ENCODE measurements around the gene C2orf69. TPM values are rescaled to one million over a fixed set of nuclear protein-coding genes. Genes with fewer than 3 reads are reported as not detected.

C2orf69 gene, protein sequence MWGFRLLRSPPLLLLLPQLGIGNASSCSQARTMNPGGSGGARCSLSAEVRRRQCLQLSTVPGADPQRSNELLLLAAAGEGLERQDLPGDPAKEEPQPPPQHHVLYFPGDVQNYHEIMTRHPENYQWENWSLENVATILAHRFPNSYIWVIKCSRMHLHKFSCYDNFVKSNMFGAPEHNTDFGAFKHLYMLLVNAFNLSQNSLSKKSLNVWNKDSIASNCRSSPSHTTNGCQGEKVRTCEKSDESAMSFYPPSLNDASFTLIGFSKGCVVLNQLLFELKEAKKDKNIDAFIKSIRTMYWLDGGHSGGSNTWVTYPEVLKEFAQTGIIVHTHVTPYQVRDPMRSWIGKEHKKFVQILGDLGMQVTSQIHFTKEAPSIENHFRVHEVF
- 19.7 TPM for total RNA-seq

DNA sequence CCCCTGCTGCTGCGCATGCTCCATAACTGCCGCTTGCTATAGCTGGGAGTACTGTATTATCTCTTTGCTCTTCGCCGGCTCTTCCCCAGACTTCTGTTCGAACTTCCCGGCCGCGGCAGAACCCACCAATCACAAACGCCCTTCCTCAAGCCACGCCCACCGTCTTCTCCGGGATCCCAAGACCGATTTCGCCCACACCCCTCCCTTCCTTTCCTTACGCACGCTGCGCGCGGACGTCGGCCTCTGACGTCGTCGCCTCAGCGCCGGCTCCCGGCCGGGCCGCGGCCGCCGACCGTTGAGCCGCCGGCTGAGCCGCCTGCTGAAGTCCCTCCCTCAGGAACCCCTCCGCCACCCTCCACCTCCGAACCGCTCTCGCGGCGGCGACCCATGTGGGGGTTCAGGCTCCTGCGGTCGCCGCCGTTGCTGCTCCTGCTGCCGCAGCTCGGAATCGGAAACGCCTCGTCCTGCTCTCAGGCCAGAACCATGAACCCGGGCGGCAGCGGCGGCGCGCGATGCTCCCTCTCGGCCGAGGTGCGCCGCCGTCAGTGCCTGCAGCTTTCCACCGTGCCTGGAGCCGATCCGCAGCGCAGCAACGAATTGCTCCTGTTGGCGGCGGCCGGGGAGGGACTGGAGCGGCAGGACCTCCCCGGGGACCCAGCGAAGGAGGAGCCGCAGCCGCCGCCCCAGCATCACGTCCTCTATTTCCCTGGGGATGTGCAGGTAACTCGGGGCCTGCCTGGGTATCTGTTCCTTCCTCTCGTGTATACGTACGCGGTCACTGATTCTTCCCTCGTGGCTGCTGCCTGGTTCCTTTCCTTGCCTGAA, at the start of gene C2orf69:
C2orf69 (plus strand) TSS at position 242 of the 825 bp plus-strand sequence; CDS start at position 388, 146 bp downstream.
- Histone ChIP-seq H3K27me3 (ENCODE audit: insufficient read depth, low read length) (no peaks in the 10 kb centered on the region), H3K4me3 (ENCODE audit: low read length) (peak within 1 kb of the TSS; percentile 94), H3K4me1 (ENCODE audit: insufficient read depth, low read length) (peaks cover 26% of the 10 kb centered on the region), H3K9me3 (ENCODE audit: low read depth, low read length) (no peaks in the 10 kb centered on the region)

DNA sequence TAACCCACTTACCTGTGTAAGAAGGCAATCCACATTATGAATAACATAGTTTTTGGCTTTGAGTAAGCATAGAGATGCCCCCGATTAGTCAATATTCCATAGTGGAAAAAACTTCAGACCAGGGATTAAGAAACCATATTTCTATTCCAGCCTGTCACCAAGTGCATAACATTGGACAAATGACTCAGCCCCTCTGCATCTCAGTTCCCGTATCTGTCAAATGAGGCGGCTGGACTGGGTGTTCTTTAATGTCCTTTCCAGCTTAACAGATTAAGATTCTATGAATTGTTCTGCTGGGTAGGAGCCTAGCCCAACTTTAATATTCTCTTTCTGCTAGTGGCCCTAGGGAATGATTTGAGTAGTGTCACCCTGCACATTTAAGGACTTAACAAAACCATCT, 48.3 kb upstream of the C2orf69 start:
- Histone ChIP-seq H3K27me3 (ENCODE audit: insufficient read depth, low read length) (peaks cover 3% of the 10 kb centered on the region), H3K4me1 (ENCODE audit: insufficient read depth, low read length) (no peaks in the 10 kb centered on the region), H3K4me3 (ENCODE audit: low read length) (no peak overlapping the region), H3K9me3 (ENCODE audit: low read depth, low read length) (no peaks in the 10 kb centered on the region)

DNA sequence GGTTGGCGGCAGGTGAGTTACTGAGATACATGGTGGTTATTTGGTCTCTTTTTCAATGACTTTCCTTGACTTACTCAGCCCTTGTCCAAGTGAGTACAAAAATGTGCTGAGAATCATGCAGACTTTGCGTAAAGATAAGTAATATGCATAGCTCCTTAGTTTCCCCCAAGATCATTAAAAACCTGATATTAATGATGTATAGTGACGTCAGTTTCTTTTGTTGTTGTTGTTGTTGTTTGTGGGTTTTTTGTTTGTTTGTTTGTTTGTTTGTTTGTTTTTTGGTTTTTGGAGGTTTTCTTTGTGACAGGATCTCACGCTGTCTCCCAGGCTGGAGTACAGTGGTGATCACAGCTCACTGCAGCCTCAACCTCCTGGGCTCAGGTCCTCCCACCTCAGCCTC, 45.2 kb upstream of the C2orf69 start:
- no peaks in the 10 kb centered on the region for H3K9me3 ChIP-seq (ENCODE audit: low read depth, low read length)
- no peak overlapping the region for H3K4me3 ChIP-seq (ENCODE audit: low read length)
- H3K27me3 ChIP-seq (ENCODE audit: insufficient read depth, low read length) = peaks cover 8% of the 10 kb centered on the region
- H3K4me1 ChIP-seq (ENCODE audit: insufficient read depth, low read length) = no peaks in the 10 kb centered on the region

GRCh38 chr2:199868431-199869226, 42.5 kb upstream of the C2orf69 start:
- H3K27me3 ChIP-seq (ENCODE audit: insufficient read depth, low read length) = peaks cover 12% of the 10 kb centered on the region
- no peaks in the 10 kb centered on the region for H3K4me1 ChIP-seq (ENCODE audit: insufficient read depth, low read length)
- no peak overlapping the region for H3K4me3 ChIP-seq (ENCODE audit: low read length)
- H3K9me3 ChIP-seq (ENCODE audit: low read depth, low read length) = no peaks in the 10 kb centered on the region

DNA sequence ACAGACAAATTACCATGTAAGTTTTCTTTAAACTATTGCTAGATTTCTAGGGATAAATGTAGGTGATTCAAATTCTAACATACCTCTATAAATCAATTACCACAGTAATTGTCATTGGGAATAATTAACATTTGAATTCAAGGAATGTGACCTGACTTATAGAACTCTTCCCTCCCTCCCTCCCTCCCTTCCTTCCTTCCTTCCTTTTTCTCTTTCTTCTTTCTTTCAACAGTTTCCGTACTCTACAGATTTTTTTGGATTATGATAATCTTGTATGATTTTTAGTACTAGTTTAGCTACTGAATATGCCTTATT, 41.9 kb upstream of the C2orf69 start:
- H3K4me1 ChIP-seq (ENCODE audit: insufficient read depth, low read length) = no peaks in the 10 kb centered on the region

DNA sequence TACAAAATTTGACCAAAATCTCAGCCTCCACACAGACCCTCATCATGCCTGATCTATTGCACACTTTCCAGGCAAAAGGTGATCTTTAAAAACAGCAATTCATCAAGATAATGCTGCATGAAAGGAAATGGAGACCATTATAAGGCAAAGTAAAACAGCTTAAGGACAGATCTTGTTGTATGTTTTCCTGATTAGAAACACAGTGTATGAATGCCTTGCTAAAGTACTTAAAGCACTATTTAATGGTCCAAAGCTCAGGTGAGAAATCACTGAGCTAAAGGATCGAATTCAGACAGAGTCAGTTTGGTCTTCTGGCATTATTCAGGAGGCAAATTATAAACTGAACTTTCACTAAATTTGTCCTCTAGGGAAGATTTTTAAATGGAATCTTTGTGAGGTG, 41.4 kb upstream of the C2orf69 start:
- Histone ChIP-seq H3K9me3 (ENCODE audit: low read depth, low read length) (no peaks in the 10 kb centered on the region), H3K4me1 (ENCODE audit: insufficient read depth, low read length) (no peaks in the 10 kb centered on the region), H3K27me3 (ENCODE audit: insufficient read depth, low read length) (peaks cover 12% of the 10 kb centered on the region), H3K4me3 (ENCODE audit: low read length) (no peak overlapping the region)

More for the DNA sequence above, 41.9 kb upstream of the C2orf69 start:
- Histone ChIP-seq H3K4me3 (ENCODE audit: low read length) (no peak overlapping the region), H3K27me3 (ENCODE audit: insufficient read depth, low read length) (peaks cover 12% of the 10 kb centered on the region), H3K9me3 (ENCODE audit: low read depth, low read length) (no peaks in the 10 kb centered on the region)

DNA sequence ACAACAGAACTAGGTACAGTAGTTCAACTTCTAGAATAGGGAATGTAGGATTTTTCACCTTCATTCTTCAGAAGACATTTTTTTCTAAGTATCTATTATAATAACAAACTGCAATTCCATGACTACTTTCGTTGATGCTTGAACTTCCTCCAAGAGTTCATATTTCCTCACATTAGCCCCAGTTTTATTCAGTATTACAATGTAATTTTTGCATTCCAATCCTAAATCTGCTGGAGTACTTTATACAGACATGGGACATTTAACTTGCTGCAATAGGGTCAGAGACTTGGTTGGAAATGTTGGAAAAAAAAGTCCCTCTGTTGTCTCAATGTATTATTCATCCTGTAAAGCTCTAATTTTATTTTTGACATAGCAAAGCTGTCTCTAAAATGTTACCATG, 40.5 kb upstream of the C2orf69 start:
- peaks cover 12% of the 10 kb centered on the region for H3K27me3 ChIP-seq (ENCODE audit: insufficient read depth, low read length)
- no peak overlapping the region for H3K4me3 ChIP-seq (ENCODE audit: low read length)
- H3K9me3 ChIP-seq (ENCODE audit: low read depth, low read length) = no peaks in the 10 kb centered on the region
- no peaks in the 10 kb centered on the region for H3K4me1 ChIP-seq (ENCODE audit: insufficient read depth, low read length)

GRCh38 chr2:199874209-199874608, 36.9 kb upstream of the C2orf69 start:
- Histone ChIP-seq H3K27me3 (ENCODE audit: insufficient read depth, low read length) (peaks cover 8% of the 10 kb centered on the region), H3K4me1 (ENCODE audit: insufficient read depth, low read length) (no peaks in the 10 kb centered on the region), H3K4me3 (ENCODE audit: low read length) (no peak overlapping the region), H3K9me3 (ENCODE audit: low read depth, low read length) (no peaks in the 10 kb centered on the region)

DNA sequence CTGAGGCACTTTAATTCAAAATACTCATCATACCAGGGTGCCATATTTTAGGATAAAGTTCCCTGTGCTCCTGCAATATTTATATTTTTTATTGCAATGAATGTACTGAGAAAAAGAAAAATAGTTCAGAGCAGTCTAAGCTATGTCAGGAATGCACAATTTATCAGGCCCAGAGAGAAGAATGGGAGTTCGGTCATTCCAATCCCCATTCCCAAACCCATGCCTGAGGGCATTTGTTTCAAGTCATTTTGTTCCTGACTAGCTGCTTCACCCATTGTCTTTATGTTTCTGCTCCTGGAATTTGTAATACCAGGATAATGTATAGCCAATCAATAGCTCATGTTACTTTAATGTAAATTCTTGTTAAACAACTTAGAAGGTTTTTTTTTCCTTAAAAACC, 35.7 kb upstream of the C2orf69 start:
- no peaks in the 10 kb centered on the region for H3K9me3 ChIP-seq (ENCODE audit: low read depth, low read length)
- H3K4me1 ChIP-seq (ENCODE audit: insufficient read depth, low read length) = no peaks in the 10 kb centered on the region
- no peak overlapping the region for H3K4me3 ChIP-seq (ENCODE audit: low read length)
- H3K27me3 ChIP-seq (ENCODE audit: insufficient read depth, low read length) = peaks cover 8% of the 10 kb centered on the region

DNA sequence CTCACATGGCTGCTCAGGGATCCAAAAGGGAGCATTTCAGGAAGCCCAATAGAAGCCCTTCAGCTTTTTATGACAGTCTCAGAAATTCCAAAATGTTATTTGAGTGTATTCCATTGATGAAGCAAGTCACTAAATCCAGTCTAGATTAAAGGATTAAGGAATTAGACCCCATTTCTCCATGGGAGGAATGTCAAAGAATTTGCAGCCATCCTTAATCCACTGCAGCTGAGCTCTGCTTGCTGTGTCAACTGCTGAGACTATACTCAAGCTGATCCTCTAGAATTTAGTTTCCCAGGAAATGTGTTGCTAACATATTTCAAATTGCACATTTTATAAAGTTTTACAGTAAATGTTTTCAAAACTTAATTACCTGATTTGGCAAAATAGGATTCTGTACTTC, 28.4 kb upstream of the C2orf69 start:
- no peaks in the 10 kb centered on the region for H3K4me1 ChIP-seq (ENCODE audit: insufficient read depth, low read length)
- no peaks in the 10 kb centered on the region for H3K9me3 ChIP-seq (ENCODE audit: low read depth, low read length)
- H3K27me3 ChIP-seq (ENCODE audit: insufficient read depth, low read length) = peaks cover 2% of the 10 kb centered on the region
- no peak overlapping the region for H3K4me3 ChIP-seq (ENCODE audit: low read length)

DNA sequence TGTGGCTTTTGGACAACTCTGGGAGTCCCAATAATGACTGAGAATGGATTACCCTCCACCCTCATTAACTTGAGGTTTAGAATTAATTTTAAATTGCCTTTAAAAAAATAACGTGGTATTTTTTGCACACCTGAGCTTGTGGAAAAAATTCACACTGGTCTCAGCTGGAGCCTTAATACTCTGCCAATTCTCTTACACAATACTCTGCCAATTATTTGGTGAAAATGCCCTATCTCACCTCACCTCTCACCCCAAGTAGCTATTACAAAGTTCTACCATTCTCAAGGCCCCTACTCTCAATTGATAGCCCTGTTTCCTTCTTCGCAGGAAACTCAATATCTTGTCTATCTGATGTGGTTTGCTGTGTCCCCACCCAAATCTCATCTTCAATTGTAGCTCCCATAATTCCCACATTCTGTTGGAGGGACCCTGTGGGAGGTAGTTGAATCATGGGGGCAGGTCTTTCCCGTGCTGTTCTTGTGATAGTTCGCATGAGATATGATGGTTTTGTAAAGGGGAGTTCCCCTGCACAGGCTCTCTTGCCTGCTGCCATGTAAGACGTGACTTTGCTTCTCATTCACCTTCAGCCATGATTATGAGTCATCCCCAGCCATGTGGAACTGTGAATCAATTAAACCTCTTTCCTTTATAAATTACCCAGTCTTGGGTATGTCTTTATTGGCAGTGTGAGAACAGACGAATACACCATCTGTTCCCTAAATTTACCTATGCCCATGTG, 27.4 kb upstream of the C2orf69 start:
- Histone ChIP-seq H3K4me3 (ENCODE audit: low read length) (no peak overlapping the region), H3K4me1 (ENCODE audit: insufficient read depth, low read length) (no peaks in the 10 kb centered on the region), H3K9me3 (ENCODE audit: low read depth, low read length) (no peaks in the 10 kb centered on the region), H3K27me3 (ENCODE audit: insufficient read depth, low read length) (peaks cover 2% of the 10 kb centered on the region)

DNA sequence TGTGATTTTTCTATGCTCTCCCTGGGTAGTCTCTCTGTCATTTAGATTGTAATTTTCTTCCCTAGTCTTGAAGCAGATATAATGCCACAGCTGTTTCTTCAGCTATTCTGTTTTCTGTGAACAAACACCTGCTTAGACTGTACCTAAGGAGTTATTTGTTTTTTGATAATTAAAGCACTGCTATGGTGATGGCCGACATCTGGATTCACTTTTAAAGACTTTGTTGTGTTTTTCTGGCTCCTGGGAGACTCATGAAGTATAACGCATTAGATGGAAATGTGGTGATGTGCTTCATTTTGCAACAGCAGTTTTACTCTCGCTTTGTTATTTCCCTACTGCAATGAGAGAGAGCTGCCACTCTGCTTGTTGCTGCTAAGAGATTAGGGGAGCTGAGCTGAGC, 15.7 kb upstream of the C2orf69 start:
- no peaks in the 10 kb centered on the region for H3K4me1 ChIP-seq (ENCODE audit: insufficient read depth, low read length)
- no peaks in the 10 kb centered on the region for H3K27me3 ChIP-seq (ENCODE audit: insufficient read depth, low read length)
- no peak overlapping the region for H3K4me3 ChIP-seq (ENCODE audit: low read length)
- no peaks in the 10 kb centered on the region for H3K9me3 ChIP-seq (ENCODE audit: low read depth, low read length)

- H3K27me3 ChIP-seq (ENCODE audit: insufficient read depth, low read length) = no peaks in the 10 kb centered on the region
Measured at GRCh38 chr2:199896617-199897016, 14.5 kb upstream of the C2orf69 start.

GRCh38 chr2:199901942-199902341, 9.2 kb upstream of the C2orf69 start:
- no peaks in the 10 kb centered on the region for H3K27me3 ChIP-seq (ENCODE audit: insufficient read depth, low read length)
- H3K9me3 ChIP-seq (ENCODE audit: low read depth, low read length) = no peaks in the 10 kb centered on the region
- H3K4me3 ChIP-seq (ENCODE audit: low read length) = no peak overlapping the region
- no peaks in the 10 kb centered on the region for H3K4me1 ChIP-seq (ENCODE audit: insufficient read depth, low read length)

More at GRCh38 chr2:199896617-199897016, 14.5 kb upstream of the C2orf69 start:
- H3K4me3 ChIP-seq (ENCODE audit: low read length) = no peak overlapping the region
- no peaks in the 10 kb centered on the region for H3K9me3 ChIP-seq (ENCODE audit: low read depth, low read length)
- H3K4me1 ChIP-seq (ENCODE audit: insufficient read depth, low read length) = no peaks in the 10 kb centered on the region

Data from mononuclear cell (primary cell).